Naive thymus-derived CD4-positive, alpha-beta T cell (primary cell): Measurements from ENCODE around the gene SDC3. TPM values are rescaled to one million over a fixed set of nuclear protein-coding genes. Genes with fewer than 3 reads are reported as not detected.

Experiments
- ATAC-seq: fragments of 150-1000 bp; cut with Tn5 transposase; 2 replicates; pipeline ENCODE4 v1.10.0; 2021; ENCODE audit warnings: mild to moderate bottlenecking, moderate library complexity
- CTCF ChIA-PET: fragments of 350-600 bp; sonication (Branson Sonifier 250); formaldehyde crosslinking; loops from one replicate; lab custom pipeline; 2021; ENCODE audit warnings: antibody characterized with exemption; lab: Charles Lee
- POLR2A ChIA-PET: fragments of 350-600 bp; sonication (Branson Sonifier 250); formaldehyde crosslinking; loops from one replicate; lab custom pipeline; 2021; ENCODE audit warnings: antibody characterized with exemption, inconsistent platforms; lab: Charles Lee
- DNase-seq, 9 donors: peaks; one replicate each; pipeline versions ENCODE4 v3.0.0 to v3.0.0-alpha.2; 2020 to 2022; ENCODE audit warnings: mixed read lengths in 1 of 9
- H3K27ac ChIP-seq: one replicate; pipeline ENCODE4 v1.7.0; 2013; ENCODE audit warnings: mild to moderate bottlenecking, low read depth, low read length, moderate library complexity
- H3K27me3 ChIP-seq, 2 donors: one replicate each; pipeline ENCODE4 v1.7.0; 2013; ENCODE audit warnings: low read length in 2 of 2, mild to moderate bottlenecking in 2 of 2, moderate library complexity in 2 of 2; ENCODE audit not compliant: control insufficient read depth in 2 of 2, insufficient read depth in 2 of 2
- H3K36me3 ChIP-seq, 3 experiments: 1 replicate in 2 of 3; 2 replicates in 1 of 3; pipeline ENCODE4 v1.7.0; 2013; ENCODE audit warnings: low read length in 3 of 3, mild to moderate bottlenecking in 3 of 3, moderate library complexity in 1 of 3; ENCODE audit not compliant: insufficient read depth in 3 of 3, control insufficient read depth in 2 of 3
- H3K4me1 ChIP-seq, 2 donors: one replicate each; pipeline ENCODE4 v1.7.0; 2013; ENCODE audit warnings: low read length in 2 of 2, mild to moderate bottlenecking in 2 of 2, moderate library complexity in 1 of 2; ENCODE audit not compliant: control insufficient read depth in 2 of 2, insufficient read depth in 2 of 2
- H3K4me3 ChIP-seq: 2 replicates; pipeline ENCODE4 v1.7.0; 2013; ENCODE audit warnings: mild to moderate bottlenecking, low read length
- H3K9me3 ChIP-seq, 3 experiments: 1 replicate in 2 of 3; 2 replicates in 1 of 3; pipeline ENCODE4 v1.7.0; 2013; ENCODE audit warnings: low read length in 3 of 3; ENCODE audit not compliant: control insufficient read depth in 2 of 3
- H3K27ac Mint-ChIP-seq, 9 donors: one replicate each; pipeline ENCODE4 v1.8.0; 2020 to 2022; ENCODE audit warnings: mixed read lengths in 9 of 9, mild to moderate bottlenecking in 8 of 9, moderate library complexity in 5 of 9, inconsistent platforms in 2 of 9
- H3K27me3 Mint-ChIP-seq, 5 donors: one replicate each; pipeline ENCODE4 v1.8.0; 2021 to 2022; ENCODE audit warnings: mixed read lengths in 5 of 5, mild to moderate bottlenecking in 1 of 5
- H3K36me3 Mint-ChIP-seq, 5 donors: one replicate each; pipeline ENCODE4 v1.8.0; 2020 to 2022; ENCODE audit warnings: mixed read lengths in 5 of 5, mild to moderate bottlenecking in 3 of 5, inconsistent platforms in 1 of 5
- H3K4me1 Mint-ChIP-seq, 7 donors: one replicate each; pipeline ENCODE4 v1.8.0; 2020 to 2022; ENCODE audit warnings: mixed read lengths in 7 of 7, mild to moderate bottlenecking in 3 of 7, inconsistent platforms in 1 of 7
- H3K4me3 Mint-ChIP-seq, 10 donors: one replicate each; pipeline ENCODE4 v1.8.0; 2020 to 2022; ENCODE audit warnings: mild to moderate bottlenecking in 10 of 10, mixed read lengths in 10 of 10, moderate library complexity in 6 of 10, inconsistent platforms in 2 of 10
- H3K9me3 Mint-ChIP-seq, 11 donors: one replicate each; pipeline ENCODE4 v1.8.0; 2020 to 2022; ENCODE audit warnings: mixed read lengths in 11 of 11, mild to moderate bottlenecking in 4 of 11, inconsistent platforms in 1 of 11, moderate library complexity in 1 of 11
- intact Hi-C, 2 donors: fragments of 100-400 bp; cut with micrococcal nuclease; formaldehyde crosslinking; loops; one replicate each; pipeline ENCODE4 v1.15.1; 2023
- polyA plus RNA-seq, 2 donors: library from polyadenylated mRNA; unstranded; fragments of 300-500 nt; fragmentation: Illumina TruSeq; gene quantifications; one replicate each; pipeline ENCODE4 v1.2.3, GENCODE V29; 2021
- total RNA-seq, 6 experiments: library from RNA in 5 of 6; stranded (reverse) in 5 of 6; gene quantifications; 1 replicate in 5 of 6; 2 replicates in 1 of 6; pipeline ENCODE4 v1.2.3 and lab custom pipeline; 2021 to 2026

SDC3 gene
- total and polyA plus RNA-seq, 7 experiments from 2014 or later: 0.07 to 0.42 (median 0.27) TPM; not detected in 1

DNA sequence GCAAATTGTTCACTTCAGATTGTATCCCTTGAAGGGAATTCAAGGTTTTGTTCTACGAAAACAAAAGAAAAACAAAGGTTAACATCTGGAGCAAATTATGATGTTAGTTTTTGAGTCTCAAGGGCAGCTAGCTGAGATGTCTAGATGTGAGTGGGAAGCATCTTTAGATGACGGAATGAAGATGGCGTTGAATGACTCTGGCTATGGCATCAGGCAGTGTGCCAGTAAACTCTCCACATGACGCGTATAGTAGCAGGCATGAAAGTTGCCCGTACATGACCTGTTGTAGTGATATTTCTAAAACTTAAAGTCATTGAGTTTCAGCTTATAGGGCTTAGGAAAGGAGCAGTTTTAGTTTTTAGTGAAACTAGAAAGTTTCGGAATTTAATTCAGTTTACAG is 12.3 kb upstream of the SDC3 start:
- no peak overlapping the region for H3K27ac Mint-ChIP-seq
- intact Hi-C loops: no loop called here
- no peaks in the 10 kb centered on the region for H3K9me3 Mint-ChIP-seq
- no peaks in the 10 kb centered on the region for H3K36me3 Mint-ChIP-seq
- H3K27me3 Mint-ChIP-seq: peaks cover 0 to 20% (median 0%) of the 10 kb centered on the region in 5 donors
- H3K4me1 Mint-ChIP-seq: peaks cover 0 to 6% (median 0%) of the 10 kb centered on the region in 7 donors
- Histone ChIP-seq H3K4me3 (no peak overlapping the region), H3K36me3 (no peaks in the 10 kb centered on the region), H3K9me3 (no peaks in the 10 kb centered on the region), H3K4me1 (no peaks in the 10 kb centered on the region), H3K27ac (no peak overlapping the region), H3K27me3 (peaks cover 0 to 3% of the 10 kb centered on the region in 2 donors)
- ATAC-seq (no peak), DNase-seq (no peak)
- H3K4me3 Mint-ChIP-seq: no peak overlapping the region
- ChIA-PET POLR2A (interaction anchor here (1.6 kb wide), 1 partner anchor 119 kb away, joined by 9 read pairs; no protein-coding TSS in a partner anchor), CTCF (no interaction called here)

DNA sequence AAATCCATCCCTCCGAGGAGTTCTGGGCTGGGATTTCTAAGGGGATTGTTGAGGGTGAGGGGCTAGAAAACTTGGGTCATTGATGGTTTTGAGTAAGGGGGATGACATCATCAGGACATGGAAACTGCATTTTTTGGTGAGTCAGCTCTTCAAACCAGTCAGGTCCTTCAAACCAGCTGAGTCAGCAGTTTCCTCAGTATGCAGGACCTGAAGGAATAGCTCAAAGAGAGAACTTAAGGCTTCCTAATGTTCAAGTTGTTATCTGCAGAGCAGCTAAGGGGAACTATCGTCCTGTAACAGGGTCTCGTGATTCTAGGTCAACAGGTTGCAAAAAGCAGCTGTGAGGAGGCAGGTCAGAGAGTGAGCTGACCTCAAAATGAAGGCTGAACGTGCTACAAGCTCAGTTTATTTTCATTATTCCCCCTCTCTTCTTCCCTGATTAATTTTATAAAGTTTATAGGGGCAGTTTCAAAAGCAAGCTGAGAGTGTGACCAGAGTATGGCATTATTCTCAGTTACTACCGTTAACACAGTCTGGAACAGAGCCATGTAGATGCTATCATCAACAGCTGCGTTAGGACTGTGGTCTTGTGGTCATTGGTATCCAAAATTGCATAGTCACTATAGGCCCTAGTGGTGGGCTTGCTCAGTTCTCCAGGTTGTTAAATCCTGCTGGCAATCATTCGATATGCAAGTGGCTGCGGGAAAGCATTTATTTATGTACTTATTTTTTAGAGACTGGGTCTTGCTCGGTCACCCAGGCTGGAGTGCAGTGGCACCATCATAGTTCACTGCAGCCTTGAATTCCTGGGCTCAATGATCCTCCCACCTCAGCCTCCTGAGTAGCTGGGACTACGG is 10.7 kb upstream of the SDC3 start:
- intact Hi-C loops: no loop called here
- H3K27me3 ChIP-seq: peaks cover 0 to 3% of the 10 kb centered on the region in 2 donors
- ChIA-PET POLR2A (no interaction called here), CTCF (interaction anchor here (0.6 to 1.4 kb wide), 2 partner anchors 9 to 14 kb away, joined by 3 read pairs; no protein-coding TSS in a partner anchor)
- peaks cover 0 to 6% (median 0%) of the 10 kb centered on the region in 7 donors for H3K4me1 Mint-ChIP-seq
- H3K4me1 ChIP-seq: no peaks in the 10 kb centered on the region
- no peaks in the 10 kb centered on the region for H3K36me3 Mint-ChIP-seq
- H3K36me3 ChIP-seq: no peaks in the 10 kb centered on the region
- H3K27me3 Mint-ChIP-seq: peaks cover 0 to 20% (median 0%) of the 10 kb centered on the region in 5 donors
- no peak overlapping the region for H3K27ac Mint-ChIP-seq
- no peak overlapping the region for H3K27ac ChIP-seq
- ATAC-seq: peak; percentile 54
- DNase-seq: no peak
- no peaks in the 10 kb centered on the region for H3K9me3 ChIP-seq
- H3K9me3 Mint-ChIP-seq: no peaks in the 10 kb centered on the region
- no peak overlapping the region for H3K4me3 Mint-ChIP-seq
- H3K4me3 ChIP-seq: no peak overlapping the region

DNA sequence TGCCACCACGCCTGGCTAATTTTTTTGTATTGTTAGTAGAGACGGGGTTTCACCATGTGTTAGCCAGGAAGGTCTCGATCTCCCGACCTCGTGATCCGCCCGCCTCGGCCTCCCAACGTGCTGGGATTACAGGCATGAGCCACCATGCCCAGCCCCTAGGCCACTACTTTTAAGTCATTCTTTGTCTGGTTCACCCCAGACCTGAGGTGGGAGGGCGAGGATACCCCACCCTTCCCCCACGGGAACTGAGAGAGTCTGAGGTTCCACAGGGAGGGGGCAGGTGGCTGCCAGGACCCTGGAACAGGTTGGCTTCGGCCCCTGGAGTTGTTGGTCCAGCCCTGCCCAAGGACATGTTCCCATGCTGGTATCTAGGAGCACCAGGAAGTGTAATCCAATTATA is 7.7 kb upstream of the SDC3 start:
- no peak overlapping the region for H3K4me3 Mint-ChIP-seq
- Histone ChIP-seq H3K27ac (no peak overlapping the region), H3K9me3 (no peaks in the 10 kb centered on the region), H3K27me3 (no peaks in the 10 kb centered on the region), H3K4me3 (no peak overlapping the region), H3K36me3 (no peaks in the 10 kb centered on the region), H3K4me1 (no peaks in the 10 kb centered on the region)
- DNase-seq (no peak), ATAC-seq (no peak)
- H3K36me3 Mint-ChIP-seq: no peaks in the 10 kb centered on the region
- CTCF ChIA-PET: no interaction called here
- intact Hi-C loops: no loop called here
- peaks cover 0 to 11% (median 0%) of the 10 kb centered on the region in 7 donors for H3K4me1 Mint-ChIP-seq
- no peak overlapping the region for H3K27ac Mint-ChIP-seq
- H3K9me3 Mint-ChIP-seq: no peaks in the 10 kb centered on the region
- H3K27me3 Mint-ChIP-seq: peaks cover 0 to 12% (median 0%) of the 10 kb centered on the region in 5 donors
- POLR2A ChIA-PET: no interaction called here

DNA sequence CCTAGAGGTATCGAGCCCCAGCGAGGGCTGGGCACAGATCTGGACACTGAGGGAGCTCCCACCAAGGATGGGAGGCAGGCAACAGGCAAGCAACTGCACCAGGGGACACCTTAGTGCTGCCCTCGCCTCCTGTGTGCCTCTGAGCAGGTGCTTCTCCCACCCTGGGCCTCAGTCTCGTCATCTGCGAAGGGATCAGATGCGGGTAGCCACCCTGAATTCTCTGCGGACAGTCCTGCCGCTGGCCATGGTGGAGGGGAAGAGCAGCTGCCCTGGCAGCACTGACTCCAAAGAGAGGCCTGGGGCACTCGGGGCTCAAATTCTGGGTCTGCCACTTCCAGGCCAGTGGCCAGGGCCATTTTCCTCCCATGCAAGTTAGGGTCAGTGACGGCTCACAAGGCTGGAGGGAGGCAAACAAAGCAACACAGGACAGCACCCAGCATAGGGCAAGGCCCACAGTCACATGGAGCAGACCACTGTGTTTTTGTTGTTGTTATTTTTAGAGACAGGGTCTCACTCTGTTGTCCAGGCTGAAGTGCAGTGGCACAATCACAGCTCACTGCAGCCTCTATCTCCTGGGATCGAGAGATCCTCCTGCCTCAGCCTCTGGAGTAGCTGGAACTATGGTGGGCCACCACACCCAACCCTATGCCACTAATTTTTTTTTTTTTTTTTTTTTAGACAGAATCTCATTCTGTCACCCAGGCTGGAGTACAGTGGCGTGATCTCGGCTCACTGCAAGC is 7.1 kb upstream of the SDC3 start:
- ChIA-PET CTCF (interaction anchor here (0.6 to 0.7 kb wide), 2 partner anchors 14 to 17 kb away, joined by 3 read pairs; no protein-coding TSS in a partner anchor), POLR2A (interaction anchor here (0.6 kb wide), 1 partner anchor 115 kb away, joined by 4 read pairs; no protein-coding TSS in a partner anchor)
- Mint-ChIP-seq H3K4me1 (peaks cover 0 to 11% (median 0%) of the 10 kb centered on the region in 7 donors), H3K27ac (no peak overlapping the region), H3K36me3 (no peaks in the 10 kb centered on the region), H3K4me3 (no peak overlapping the region), H3K27me3 (peaks cover 0 to 12% (median 0%) of the 10 kb centered on the region in 5 donors), H3K9me3 (no peaks in the 10 kb centered on the region)
- intact Hi-C loops: no loop called here
- ATAC-seq: no peak
- H3K4me3 ChIP-seq: no peak overlapping the region
- H3K27ac ChIP-seq: no peak overlapping the region
- H3K4me1 ChIP-seq: no peaks in the 10 kb centered on the region
- DNase-seq: no peak
- no peaks in the 10 kb centered on the region for H3K9me3 ChIP-seq
- no peaks in the 10 kb centered on the region for H3K27me3 ChIP-seq
- H3K36me3 ChIP-seq: no peaks in the 10 kb centered on the region

DNA sequence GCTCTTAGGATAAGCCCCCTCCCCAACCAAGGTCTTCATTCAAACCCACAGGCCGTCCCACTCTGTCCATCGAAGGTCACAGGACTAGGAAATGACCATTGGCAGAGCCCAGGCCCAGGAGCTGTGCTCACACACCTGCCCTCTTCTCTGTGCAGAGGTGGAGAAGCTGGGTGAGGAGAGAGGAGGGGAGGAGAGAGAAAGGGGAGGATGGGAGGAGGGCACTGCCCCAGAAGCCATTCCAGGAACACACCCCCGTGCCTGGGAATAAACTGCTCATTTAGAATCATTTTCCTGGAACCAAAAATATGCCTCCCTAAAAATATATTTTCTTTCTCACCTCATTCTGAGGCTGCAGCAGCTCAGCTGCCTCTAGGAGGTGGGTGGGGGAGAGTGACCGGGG is 6.4 kb upstream of the SDC3 start:
- DNase-seq (no peak), ATAC-seq (no peak)
- Histone ChIP-seq H3K36me3 (no peaks in the 10 kb centered on the region), H3K4me1 (no peaks in the 10 kb centered on the region), H3K27ac (no peak overlapping the region), H3K4me3 (no peak overlapping the region), H3K27me3 (no peaks in the 10 kb centered on the region), H3K9me3 (no peaks in the 10 kb centered on the region)
- intact Hi-C loops: loop anchor here in 1 of 2 donors (5.0 kb wide), 1 partner anchor 1678 kb away; the partner anchor contains the start of gene PTPRU
- ChIA-PET CTCF (interaction anchor here (0.6 to 1.5 kb wide), 3 partner anchors 17 to 135 kb away, joined by 3 to 6 read pairs (median 3); no protein-coding TSS in a partner anchor), POLR2A (interaction anchor here (0.6 kb wide), 1 partner anchor 114 kb away, joined by 4 read pairs; no protein-coding TSS in a partner anchor)
- Mint-ChIP-seq H3K4me1 (peaks cover 0 to 11% (median 0%) of the 10 kb centered on the region in 7 donors), H3K36me3 (no peaks in the 10 kb centered on the region), H3K27ac (no peak overlapping the region), H3K9me3 (no peaks in the 10 kb centered on the region), H3K27me3 (peaks cover 0 to 17% (median 0%) of the 10 kb centered on the region in 5 donors), H3K4me3 (no peak overlapping the region)

DNA sequence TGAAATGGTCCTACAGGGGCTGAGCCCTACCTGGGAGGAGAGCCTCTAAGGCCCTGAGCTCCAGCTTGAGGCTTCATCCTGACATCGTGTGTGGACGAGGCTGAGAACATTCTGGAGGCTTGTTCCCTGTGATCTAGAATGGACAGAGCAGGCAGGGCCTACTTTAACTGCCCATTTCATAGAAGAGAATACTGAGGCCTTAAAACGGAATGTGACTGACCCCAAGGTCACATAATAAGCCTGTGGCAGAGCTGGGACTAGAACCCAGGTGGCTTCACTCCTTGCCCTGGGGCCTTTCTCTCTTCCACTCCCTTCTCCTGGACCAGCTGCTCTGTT is 6.0 kb upstream of the SDC3 start:
- Histone ChIP-seq H3K36me3 (no peaks in the 10 kb centered on the region), H3K27ac (no peak overlapping the region), H3K4me3 (no peak overlapping the region), H3K27me3 (no peaks in the 10 kb centered on the region), H3K9me3 (no peaks in the 10 kb centered on the region), H3K4me1 (no peaks in the 10 kb centered on the region)
- Mint-ChIP-seq H3K4me1 (peaks cover 2 to 12% (median 3%) of the 10 kb centered on the region in 7 donors), H3K36me3 (no peaks in the 10 kb centered on the region), H3K9me3 (no peaks in the 10 kb centered on the region), H3K4me3 (no peak overlapping the region), H3K27ac (no peak overlapping the region), H3K27me3 (peaks cover 1 to 20% (median 3%) of the 10 kb centered on the region in 5 donors)
- ATAC-seq: no peak
- intact Hi-C loops: loop anchor here in 1 of 2 donors (5.0 kb wide), 1 partner anchor 1677 kb away; the partner anchor contains the start of gene PTPRU
- DNase-seq: no peak
- POLR2A ChIA-PET: no interaction called here
- CTCF ChIA-PET: interaction anchor here (0.8 to 1.5 kb wide), 2 partner anchors 112 to 135 kb away, joined by 3 to 6 read pairs; no protein-coding TSS in a partner anchor
